WERI-Rb-1 (cell line): ENCODE measurements around the gene FBXL2.

ENCODE experiments used
- DNase-seq: peaks from one replicate; pipeline ENCODE4 v3.0.0-alpha.2; 2020
- H3K27ac ChIP-seq: fragments of 250-450 bp; sonication (Bioruptor Pico); 2 replicates; pipeline ENCODE4 v1.5.1; 2020; ENCODE audit warnings: mild to moderate bottlenecking, moderate library complexity
- H3K27me3 ChIP-seq: fragments of 250-450 bp; sonication (Bioruptor Pico); 2 replicates; pipeline ENCODE4 v1.5.1; 2021; ENCODE audit warnings: mild to moderate bottlenecking, low read depth, moderate library complexity; ENCODE audit not compliant: insufficient read depth, severe bottlenecking
- H3K36me3 ChIP-seq: fragments of 250-450 bp; sonication (Bioruptor Pico); 2 replicates; pipeline ENCODE4 v1.5.1; 2020; ENCODE audit warnings: mild to moderate bottlenecking, moderate library complexity
- H3K4me3 ChIP-seq: 2 replicates; pipeline ENCODE4 v1.5.1; 2011; ENCODE audit warnings: low read depth, mild to moderate bottlenecking, control low read depth, low read length
- H3K9me3 ChIP-seq: fragments of 250-450 bp; sonication (Bioruptor Pico); 2 replicates; pipeline ENCODE4 v1.5.1; 2021; ENCODE audit warnings: mild to moderate bottlenecking, moderate library complexity; ENCODE audit not compliant: severe bottlenecking
- TF ChIP-seq, protein P1 (sequence below): IDR thresholded peaks from 2 replicates; pipeline ENCODE4 v1.5.1; 2011; ENCODE audit warnings: low read depth, mild to moderate bottlenecking, control low read depth, inconsistent platforms, low read length

The FBXL2 gene

DNA sequence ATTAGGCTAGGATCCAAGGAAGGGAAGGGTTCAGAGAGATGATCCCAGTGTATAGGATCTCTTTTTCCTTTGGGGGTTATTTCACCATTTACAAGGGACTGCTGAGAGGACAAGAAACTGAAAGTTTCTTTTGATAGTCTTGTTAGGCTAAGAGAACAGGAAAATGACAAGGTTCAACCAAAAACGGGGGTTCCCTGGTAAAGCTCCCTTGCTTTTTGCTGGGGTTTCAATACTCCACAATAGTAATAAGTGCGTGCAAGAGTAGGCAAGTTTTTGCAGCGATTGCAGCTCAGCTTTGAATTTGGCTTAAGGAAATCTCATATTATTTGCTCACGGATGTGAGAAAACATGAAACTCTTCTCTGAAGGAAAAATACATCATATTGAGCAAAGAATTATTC, 39.8 kb upstream of the FBXL2 start:
- TF ChIP-seq, protein P1, sequence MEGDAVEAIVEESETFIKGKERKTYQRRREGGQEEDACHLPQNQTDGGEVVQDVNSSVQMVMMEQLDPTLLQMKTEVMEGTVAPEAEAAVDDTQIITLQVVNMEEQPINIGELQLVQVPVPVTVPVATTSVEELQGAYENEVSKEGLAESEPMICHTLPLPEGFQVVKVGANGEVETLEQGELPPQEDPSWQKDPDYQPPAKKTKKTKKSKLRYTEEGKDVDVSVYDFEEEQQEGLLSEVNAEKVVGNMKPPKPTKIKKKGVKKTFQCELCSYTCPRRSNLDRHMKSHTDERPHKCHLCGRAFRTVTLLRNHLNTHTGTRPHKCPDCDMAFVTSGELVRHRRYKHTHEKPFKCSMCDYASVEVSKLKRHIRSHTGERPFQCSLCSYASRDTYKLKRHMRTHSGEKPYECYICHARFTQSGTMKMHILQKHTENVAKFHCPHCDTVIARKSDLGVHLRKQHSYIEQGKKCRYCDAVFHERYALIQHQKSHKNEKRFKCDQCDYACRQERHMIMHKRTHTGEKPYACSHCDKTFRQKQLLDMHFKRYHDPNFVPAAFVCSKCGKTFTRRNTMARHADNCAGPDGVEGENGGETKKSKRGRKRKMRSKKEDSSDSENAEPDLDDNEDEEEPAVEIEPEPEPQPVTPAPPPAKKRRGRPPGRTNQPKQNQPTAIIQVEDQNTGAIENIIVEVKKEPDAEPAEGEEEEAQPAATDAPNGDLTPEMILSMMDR: no peak
- H3K9me3 ChIP-seq: no peaks in the 10 kb centered on the region
- no peaks in the 10 kb centered on the region for H3K36me3 ChIP-seq
- H3K27me3 ChIP-seq: no peaks in the 10 kb centered on the region
- DNase-seq: no peak
- H3K4me3 ChIP-seq: no peak overlapping the region
- no peak overlapping the region for H3K27ac ChIP-seq

DNA sequence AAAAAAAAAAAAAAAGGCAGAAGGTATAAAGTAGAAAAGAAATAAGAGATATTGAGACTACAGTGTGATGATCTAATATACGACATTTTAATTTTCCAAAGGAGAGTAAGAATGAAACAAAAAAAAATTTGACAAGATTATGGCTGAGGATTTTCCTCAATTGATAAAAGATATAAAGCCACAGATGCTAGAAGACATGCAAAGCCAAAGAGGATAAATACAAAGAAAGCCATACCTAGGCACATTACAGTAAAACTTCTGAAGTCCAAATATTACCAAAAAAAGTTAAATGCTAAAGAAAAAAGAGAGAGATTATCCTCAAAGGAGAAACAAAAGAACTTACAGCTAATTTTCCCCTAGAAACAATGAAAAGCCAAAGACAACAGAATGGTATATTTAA, 38.3 kb upstream of the FBXL2 start:
- TF ChIP-seq, protein P1: no peak
- no peak for DNase-seq
- H3K36me3 ChIP-seq: no peaks in the 10 kb centered on the region
- H3K27me3 ChIP-seq: no peaks in the 10 kb centered on the region
- H3K9me3 ChIP-seq: no peaks in the 10 kb centered on the region
- H3K4me3 ChIP-seq: no peak overlapping the region
- no peak overlapping the region for H3K27ac ChIP-seq

DNA sequence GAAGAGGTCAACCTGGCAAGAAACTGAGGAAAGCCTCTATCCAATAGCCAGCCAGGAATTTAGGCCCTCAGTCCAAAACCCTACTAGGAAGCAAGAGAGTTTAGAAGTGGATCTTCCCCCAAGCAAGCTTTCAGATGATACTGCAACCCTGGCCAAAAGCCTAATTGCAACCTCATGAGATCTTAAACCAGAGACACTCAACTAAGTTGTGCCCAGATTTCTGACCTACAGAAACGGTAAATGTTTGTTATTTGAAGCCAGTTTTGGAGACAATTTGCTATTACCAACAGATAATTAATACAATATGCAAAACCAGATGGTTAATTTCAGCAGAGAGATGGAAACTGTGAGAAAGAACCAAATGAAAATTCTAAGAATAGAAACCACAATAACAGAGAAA, 37.0 kb upstream of the FBXL2 start:
- H3K4me3 ChIP-seq: no peak overlapping the region

DNA sequence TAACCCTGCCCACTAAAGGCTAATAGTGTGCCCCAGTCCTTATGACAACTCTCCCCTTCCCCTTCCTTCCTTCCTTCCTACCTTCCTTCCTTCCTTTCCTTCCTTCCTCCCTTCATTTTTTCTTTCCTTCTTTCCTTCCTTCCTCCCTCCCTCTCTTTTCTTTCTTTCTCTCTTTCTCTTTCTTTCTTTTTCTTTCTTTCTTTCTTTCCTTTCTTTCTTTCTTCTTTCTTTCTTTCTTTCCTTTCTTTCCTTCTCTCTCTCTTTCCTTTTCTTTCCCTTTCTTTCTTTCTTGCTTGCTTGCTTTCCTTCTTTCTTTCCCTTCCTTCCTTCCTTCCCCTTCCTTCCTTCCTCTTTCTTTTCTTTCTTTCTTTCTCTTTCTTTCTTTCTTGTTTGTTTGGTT, 30.5 kb upstream of the FBXL2 start:
- H3K36me3 ChIP-seq: no peaks in the 10 kb centered on the region
- no peak overlapping the region for H3K27ac ChIP-seq
- TF ChIP-seq, protein P1: no peak
- H3K27me3 ChIP-seq: no peaks in the 10 kb centered on the region
- no peaks in the 10 kb centered on the region for H3K9me3 ChIP-seq
- DNase-seq: no peak
- H3K4me3 ChIP-seq: no peak overlapping the region

More for the DNA sequence above, 37.0 kb upstream of the FBXL2 start:
- H3K27ac ChIP-seq: no peak overlapping the region
- no peaks in the 10 kb centered on the region for H3K9me3 ChIP-seq
- no peaks in the 10 kb centered on the region for H3K27me3 ChIP-seq
- H3K36me3 ChIP-seq: no peaks in the 10 kb centered on the region
- DNase-seq: no peak
- TF ChIP-seq, protein P1: no peak

DNA sequence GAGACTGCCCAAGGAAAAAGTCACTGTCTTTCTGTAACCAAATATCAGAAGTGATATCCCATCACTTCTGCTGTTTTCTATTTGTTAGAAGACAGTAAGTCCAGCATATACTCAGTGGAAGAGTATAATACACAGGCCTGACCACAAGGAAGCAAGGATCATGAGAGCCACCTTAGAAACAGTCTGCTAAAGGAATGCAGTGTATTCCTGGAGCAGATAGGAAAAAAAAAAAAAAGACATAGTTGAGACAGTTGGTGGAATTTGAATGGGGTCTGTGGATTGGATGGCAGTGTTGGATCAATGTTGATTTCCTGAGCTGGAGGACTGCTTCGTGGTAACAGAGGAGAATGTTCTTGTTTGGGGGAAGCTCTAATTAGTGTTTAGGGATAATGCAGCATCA, 26.5 kb upstream of the FBXL2 start:
- Histone ChIP-seq H3K4me3 (no peak overlapping the region), H3K27me3 (no peaks in the 10 kb centered on the region), H3K9me3 (no peaks in the 10 kb centered on the region), H3K27ac (no peak overlapping the region), H3K36me3 (no peaks in the 10 kb centered on the region)
- TF ChIP-seq, protein P1: no peak
- no peak for DNase-seq

DNA sequence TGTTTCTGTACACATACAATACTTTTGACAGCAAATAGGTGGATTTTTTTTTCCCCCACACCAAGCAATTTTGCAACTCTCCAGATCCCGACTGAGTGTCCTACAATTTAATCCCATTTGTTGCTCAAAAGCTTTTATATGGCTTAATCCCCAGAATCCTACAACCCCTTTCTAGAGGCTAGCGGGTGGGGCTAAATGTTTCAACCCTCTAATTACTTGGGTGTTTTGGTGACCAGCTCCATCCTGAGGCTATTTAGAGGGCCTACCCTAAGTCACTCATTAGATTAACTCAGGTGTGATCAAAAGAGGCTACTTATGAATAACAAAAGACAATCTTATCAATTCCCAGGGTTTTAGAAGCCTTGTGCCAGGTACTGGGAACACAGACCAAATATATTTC, 21.0 kb upstream of the FBXL2 start:
- Histone ChIP-seq H3K36me3 (no peaks in the 10 kb centered on the region), H3K27me3 (no peaks in the 10 kb centered on the region), H3K27ac (no peak overlapping the region), H3K4me3 (no peak overlapping the region), H3K9me3 (no peaks in the 10 kb centered on the region)
- peak; percentile 37 for DNase-seq
- TF ChIP-seq, protein P1: no peak
